Brain pericyte (primary cell): Measurements from ENCODE around the gene ARAP2.

Experiments
- DNase-seq: peaks from one replicate; pipeline ENCODE4 v3.0.0-alpha.2; 2012; ENCODE audit warnings: low read depth, low spot score

The ARAP2 gene, protein sequence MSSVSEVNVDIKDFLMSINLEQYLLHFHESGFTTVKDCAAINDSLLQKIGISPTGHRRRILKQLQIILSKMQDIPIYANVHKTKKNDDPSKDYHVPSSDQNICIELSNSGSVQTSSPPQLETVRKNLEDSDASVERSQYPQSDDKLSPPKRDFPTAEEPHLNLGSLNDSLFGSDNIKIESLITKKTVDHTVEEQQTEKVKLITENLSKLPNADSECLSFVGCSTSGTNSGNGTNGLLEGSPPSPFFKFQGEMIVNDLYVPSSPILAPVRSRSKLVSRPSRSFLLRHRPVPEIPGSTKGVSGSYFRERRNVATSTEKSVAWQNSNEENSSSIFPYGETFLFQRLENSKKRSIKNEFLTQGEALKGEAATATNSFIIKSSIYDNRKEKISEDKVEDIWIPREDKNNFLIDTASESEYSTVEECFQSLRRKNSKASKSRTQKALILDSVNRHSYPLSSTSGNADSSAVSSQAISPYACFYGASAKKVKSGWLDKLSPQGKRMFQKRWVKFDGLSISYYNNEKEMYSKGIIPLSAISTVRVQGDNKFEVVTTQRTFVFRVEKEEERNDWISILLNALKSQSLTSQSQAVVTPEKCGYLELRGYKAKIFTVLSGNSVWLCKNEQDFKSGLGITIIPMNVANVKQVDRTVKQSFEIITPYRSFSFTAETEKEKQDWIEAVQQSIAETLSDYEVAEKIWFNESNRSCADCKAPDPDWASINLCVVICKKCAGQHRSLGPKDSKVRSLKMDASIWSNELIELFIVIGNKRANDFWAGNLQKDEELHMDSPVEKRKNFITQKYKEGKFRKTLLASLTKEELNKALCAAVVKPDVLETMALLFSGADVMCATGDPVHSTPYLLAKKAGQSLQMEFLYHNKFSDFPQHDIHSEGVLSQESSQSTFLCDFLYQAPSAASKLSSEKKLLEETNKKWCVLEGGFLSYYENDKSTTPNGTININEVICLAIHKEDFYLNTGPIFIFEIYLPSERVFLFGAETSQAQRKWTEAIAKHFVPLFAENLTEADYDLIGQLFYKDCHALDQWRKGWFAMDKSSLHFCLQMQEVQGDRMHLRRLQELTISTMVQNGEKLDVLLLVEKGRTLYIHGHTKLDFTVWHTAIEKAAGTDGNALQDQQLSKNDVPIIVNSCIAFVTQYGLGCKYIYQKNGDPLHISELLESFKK (N-terminal part only)

DNA sequence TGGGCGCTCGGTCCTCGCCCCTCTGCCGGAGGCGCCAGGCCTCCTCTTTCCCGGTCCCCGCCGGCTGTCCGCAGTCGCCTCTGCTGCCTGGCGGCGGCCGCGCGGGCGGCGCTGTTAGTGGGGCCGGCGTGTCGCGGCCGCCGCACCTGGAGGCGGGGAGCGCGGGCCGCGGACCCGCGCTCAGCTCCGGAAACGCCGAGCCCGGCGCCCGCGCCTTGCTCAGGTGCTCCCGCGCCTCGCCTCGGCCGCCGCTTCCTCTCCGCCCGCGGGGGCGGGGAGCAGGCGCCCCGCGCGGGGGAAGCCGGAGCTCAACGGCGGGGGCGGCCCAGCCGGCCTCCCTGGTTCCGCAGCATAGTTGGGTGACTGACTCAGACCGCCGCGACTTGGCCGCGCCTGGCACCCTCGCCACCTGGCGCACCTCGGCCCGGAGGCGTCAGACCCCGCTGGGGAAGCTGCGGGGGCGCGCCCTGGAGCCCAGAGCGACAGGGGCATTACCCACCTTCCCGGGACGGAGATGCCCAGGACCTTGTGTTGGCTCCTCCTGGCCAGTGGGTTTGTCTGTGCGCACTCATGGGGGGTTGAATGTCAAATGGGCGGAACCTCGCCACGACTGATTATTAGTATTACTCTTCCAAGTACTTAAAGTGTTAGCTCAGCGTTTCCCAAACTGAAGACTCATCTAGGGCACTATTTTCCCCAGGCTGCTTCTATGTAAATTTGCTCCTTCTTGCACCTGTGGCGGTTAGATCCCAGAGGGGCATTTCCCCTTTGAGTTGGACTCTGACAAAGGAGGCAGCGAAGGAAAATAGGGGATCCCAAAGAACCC lies at the start of gene ARAP2:
Gene ARAP2 (minus strand): TSS at position 258 of the 826 bp plus-strand sequence. CDS start 15,028 bp downstream, outside the sequence.
- no peak for DNase-seq

DNA sequence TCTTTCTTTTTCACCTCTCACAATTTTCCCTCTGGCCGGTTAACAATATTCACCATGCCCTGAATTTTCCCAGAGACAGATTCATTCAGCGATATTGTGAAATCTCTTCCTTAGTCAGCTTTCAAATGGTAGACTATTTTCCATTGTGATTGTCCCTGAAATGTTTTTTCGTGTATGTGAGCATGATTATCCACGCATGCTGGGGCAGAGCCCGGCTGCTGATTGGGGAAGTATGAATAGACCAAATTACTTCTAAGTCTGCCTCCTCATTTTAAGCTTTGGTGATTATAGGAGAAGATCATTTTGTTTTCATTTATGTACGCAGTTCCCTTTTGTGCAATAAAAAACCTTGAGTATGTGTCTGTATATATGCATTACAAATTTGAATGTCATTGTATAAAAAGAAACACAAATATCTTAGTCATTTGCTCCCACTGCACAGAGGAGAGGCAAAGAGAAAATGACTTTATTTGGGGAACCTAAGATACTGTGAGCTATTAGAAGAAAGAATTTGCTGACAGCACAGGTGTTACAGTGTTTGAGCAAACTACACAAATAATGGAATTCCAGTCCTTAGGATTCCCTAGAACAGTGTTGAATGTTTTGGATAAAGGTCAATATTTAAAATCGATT lies 48.4 kb upstream of the ARAP2 start:
- no peak for DNase-seq

DNA sequence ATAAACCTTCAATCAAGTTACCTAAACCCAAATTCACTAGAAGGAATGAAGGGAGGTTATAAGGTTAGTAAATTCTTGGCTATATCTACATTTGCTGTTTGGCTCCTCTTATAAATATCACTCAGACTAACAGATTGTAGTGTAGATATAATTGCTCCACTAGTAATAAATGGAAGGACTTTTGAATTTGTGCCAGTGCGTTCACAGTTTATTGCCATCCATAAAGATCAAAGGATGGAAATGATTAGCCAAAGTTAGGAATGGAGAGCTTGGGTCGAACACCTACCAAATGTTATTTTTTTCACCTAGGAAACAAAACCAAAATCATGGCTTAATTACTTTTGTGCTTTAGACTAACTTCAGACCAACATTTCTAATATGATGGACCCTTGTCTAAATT lies 46.3 kb upstream of the ARAP2 start:
- DNase-seq: no peak

DNA sequence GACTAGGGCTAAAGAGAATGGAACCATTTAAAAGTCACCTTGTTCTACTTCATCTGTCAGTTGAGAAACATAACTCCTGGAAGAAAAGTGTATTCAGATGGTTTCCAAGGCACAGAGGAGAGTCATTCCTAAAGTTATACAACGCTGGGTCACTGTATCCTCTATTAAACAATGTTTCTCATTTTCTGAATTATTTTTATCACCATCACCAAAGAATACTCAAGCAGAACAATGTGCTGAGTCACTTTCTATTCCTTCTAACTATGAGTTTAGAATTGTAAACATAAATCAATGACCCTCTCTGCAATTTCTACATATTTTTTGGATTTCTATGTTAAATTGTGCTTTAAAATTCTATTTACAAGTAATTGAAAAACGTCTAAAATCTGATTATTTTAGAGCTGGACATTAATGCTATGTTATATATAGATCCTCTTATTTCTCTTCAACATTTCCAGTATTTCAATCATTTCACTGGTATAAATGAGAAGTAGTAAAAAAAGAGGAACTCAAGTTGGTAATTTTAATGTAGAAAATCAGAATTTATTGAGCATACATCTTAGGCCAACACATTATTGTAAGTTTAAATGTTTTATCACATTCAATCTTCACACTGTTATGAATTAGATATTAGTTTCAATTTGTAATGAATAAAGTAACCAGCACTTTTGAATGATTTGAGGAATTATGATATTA lies 44.6 kb upstream of the ARAP2 start:
- DNase-seq: no peak

DNA sequence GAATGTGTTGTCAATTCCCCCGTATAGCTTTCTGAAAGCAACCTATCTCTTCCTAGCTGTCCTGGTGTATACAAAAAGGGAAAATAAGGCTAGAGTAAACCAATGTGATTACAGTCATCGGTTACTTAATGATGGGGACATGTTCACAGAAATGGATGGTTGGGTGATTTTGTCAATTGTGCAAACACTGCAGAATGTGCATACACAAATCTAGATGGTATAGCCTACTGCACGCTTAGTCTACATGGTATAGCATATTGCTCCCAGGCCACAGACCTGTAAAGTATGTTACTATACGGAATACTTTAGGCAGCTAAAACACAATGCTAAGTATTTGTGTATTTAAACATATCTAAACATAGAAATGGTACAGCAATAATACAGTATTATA lies 42.2 kb upstream of the ARAP2 start:
- no peak for DNase-seq

DNA sequence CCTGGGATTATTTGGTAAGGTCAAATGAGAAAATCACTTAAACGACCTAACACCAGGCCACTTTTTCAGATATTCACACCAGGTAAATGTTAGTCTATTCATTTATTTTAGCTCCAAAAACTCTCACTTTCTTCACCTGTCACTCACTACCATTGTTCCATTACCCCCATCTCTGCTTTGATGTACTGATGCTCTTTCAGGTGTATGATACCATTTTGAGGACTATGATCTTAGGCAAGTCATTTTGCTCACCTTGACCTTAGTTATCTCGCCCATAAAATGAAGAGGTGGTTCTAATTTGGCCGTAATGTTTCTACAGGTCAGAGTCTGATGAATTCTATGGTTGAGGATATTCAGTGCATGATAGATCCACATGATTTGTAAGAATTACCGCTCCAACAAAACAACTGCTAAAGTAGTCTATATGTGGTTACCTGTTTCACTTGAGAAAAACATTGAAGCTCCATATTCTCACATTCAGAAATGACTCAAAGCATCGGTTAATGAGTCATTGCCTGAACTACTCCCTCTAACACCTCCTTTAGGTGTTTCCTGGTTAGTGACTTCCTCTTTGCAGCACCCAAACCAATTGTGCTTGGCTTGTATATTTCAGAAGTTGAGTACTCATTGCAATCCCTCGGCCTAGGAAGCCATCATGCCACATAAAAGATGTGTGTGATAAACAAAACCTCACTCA lies 41.6 kb upstream of the ARAP2 start:
- DNase-seq: no peak

DNA sequence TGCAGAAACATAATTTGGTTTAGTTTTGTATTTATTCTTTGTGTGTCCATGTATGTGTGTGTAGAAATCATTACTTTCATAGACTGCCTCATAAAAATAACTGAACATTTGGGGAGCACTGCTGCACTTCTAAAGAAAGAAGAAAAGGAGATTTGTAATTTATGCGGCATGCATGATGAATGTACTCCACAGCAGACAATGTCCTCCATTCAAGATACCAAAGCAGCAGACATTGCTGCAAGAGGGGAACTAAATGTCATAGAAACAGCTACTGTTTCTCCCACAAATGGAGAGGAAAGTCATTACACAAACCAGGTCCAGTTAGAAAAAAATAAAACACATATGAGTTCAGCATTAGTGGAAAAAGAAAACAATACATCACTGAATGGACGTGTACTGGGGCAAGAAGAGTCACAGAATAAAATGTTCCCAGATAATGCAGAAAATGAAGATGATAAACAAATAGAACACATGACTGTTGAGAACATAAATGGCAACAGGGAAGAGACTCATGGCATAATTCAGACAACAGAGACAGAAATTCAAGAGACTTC lies 39.7 kb upstream of the ARAP2 start:
- no peak for DNase-seq

DNA sequence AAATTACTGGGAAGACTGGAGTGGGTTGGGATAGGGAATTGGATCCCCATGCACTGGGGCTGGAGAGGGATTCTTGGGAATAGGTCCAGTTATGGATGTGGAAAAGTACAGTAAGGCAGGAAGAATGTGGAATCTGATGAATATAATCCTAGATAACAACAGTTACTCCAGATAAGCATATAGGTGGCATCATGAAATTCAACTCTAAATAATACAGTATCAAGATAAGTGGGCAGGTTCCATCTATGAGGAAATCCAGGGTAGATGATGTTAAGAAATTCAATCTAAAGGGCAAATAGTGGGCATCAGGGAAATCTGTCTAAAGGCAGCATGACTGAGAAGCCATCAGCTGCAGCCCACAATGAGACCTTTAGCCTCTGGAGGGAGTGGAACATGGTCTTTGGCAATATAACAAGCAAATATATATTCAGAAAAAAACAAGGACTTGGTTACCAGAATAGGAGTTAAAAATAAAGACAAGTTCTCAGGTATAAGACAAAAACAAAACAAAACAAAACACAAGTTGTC lies 38.3 kb upstream of the ARAP2 start:
- DNase-seq: no peak

DNA sequence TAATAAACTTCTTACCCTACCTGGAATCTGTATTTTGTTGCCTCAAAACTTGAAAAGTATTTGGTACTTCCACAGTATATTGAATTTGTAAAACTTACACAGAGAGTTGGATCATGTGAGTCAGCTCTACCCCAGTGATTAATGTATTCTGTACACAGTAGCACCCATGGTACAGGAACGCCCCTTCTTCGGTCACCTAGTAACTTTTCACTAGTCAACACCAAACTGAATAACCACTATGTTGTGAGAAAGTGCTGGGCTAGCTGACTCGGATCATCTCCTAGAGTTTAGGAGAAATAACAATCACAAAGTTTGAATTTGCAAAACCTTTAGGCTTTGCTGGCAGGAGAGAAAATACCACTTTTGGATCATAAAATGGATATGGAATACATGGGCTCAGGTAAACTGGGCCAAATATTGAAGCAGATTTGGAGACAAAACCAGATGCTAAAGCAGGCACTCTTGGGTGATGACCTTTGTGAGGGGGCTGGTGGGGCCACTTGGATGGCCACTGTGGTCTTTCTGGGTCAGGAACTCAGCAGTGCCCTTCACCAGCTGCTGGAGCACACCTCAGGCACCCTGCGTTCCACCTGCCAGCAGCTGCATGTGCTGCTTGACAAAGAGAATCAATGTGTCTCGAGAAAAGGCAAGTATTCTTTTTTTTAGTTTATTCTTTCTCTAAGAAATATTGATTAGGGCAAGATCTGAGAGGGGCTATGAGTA lies 37.2 kb upstream of the ARAP2 start, which contains the start of gene DTHD1:
Gene DTHD1 (plus strand): TSS at position 233 of the 723 bp plus-strand sequence. CDS start 143 bp downstream, at position 376.
- no peak for DNase-seq

DNA sequence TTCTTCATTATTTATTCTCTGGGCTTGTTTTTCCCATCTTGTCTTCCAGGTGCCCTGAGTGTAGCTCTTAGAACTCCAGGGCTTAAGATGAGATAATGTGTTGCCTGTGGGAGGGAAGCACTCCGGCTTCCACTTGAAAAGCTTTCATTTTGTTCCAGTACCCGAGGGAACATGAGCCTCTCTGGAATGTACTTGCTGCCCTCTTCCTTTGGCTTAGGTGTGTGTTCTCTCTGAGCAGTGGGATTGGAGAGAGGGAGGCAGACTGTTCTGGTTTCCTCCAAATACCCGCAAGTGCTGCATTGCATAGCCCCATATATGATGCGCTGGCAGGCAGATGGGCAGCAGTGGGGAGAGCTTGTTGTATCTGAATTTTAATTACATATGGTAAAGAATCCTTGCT lies 36.2 kb upstream of the ARAP2 start:
- no peak for DNase-seq

DNA sequence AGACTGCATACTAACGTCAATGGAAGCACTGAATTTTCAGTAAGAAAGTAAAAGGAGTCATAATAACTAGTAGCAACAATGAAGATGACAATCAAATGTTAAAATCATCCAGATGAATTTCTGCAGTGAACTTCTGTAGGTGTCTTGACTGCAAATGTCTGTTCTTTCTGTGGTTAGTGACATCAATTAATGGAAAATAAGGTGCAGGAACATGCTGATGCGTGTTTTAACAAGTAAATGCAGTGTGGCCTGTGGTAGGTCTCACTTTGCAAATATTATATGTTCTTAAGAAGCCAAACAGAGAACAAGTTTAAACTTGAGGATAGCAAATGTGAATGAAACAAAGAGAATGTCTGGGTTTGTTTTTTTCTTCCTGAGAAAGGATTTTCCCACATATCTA lies 34.5 kb upstream of the ARAP2 start:
- DNase-seq: no peak

DNA sequence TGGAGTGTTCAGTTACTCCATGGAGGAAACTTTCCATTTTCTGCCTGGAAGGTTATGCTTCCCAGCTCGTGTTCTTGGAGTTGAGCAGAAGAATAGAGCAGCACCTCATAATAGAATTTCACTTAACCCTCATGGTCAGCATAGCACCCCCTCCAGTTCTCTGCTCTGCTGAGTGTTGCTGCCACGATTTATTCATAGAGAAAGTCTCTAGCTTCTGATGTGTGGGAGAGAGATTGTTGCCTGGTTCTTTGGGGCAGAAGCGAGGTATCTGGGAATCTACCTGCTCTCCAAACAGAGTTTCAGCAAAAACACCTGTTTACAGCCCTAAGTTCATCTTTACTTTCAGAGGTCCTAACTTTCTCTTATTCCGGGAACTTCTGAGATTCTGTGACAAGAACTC lies 33.2 kb upstream of the ARAP2 start:
- DNase-seq: no peak

DNA sequence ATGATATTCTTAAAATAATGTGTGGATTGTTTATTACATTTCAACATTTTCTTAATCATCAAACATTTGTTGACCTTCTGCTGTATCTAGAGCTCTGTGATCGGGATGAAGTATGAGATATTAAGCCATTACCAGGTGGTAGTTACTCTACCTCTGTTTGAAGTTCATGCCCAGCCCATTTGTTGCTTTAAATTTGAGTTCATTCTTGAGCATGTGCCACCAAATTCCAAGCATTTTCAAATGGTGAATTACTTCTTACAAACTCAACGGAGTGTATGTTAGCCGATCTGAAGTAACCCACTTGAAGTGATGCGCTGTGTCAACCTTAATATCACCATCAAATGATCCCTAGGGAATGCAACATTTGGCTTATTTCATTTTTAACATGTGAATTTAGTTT lies 29.8 kb upstream of the ARAP2 start:
- DNase-seq: no peak

DNA sequence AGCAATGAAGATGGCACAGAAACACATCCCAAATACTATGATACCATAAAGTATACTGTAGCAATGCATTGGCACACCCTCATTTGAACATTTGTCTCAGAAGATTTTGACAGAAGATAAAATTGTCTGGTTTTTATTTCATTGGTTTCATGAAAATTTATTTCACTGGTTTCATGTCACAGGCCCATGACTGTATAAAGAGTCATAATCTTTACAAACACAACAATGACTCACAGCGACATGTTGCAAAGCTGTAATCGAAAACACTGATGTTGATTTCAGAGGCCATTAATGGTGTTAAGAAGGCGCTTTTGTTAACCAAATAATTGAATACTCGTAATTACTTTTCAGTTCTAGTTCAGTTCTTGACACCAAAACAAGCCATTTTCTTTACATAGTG lies 29.0 kb upstream of the ARAP2 start:
- DNase-seq: no peak

DNA sequence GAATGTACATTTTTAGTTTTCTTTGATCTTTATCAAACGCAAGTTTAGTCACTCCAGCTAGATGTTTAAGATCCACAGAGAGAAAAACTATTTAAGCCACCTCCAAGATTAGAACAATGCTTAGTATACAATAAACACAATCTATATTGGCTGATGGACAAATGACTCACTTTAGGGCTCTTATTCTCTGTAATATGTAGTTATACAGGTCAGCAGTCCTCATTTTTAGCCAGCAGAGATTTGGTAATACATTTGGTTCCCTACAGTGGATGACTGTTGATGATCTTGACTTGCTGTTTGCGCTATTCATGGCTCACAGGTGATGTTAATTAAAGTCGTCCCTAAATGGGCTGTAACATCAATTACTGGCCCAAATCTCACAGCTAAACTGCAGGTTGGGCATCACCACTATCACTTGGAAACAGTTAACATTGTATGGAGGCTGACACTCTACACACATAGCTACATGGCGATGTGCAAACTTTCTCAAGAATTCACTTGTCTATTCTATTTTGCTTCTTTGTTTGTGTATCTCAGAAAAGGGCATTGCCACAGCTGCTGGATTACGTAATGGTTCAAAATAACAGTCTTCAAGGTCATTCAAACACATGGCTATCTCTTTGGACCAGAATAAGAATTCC lies 25.3 kb upstream of the ARAP2 start:
- DNase-seq: no peak

DNA sequence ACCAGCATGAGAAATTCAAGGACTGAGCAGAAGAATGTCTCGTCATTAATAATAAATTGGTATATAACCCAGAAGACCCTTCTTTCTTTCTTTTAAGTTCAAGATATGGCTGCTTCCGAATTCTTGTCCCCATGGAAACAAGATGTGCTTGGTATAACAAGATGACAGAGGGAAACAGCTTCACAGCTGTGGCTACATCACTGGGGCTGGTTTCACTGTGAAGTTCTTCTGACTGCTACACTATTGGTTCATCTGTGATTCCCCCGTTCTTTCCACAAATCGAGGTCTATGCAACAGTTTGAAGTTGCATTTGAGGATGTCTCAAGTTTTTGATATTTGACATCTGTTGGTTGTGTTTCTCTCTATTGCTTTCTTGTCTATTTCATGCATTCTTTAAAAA lies 24.8 kb upstream of the ARAP2 start:
- DNase-seq: no peak

DNA sequence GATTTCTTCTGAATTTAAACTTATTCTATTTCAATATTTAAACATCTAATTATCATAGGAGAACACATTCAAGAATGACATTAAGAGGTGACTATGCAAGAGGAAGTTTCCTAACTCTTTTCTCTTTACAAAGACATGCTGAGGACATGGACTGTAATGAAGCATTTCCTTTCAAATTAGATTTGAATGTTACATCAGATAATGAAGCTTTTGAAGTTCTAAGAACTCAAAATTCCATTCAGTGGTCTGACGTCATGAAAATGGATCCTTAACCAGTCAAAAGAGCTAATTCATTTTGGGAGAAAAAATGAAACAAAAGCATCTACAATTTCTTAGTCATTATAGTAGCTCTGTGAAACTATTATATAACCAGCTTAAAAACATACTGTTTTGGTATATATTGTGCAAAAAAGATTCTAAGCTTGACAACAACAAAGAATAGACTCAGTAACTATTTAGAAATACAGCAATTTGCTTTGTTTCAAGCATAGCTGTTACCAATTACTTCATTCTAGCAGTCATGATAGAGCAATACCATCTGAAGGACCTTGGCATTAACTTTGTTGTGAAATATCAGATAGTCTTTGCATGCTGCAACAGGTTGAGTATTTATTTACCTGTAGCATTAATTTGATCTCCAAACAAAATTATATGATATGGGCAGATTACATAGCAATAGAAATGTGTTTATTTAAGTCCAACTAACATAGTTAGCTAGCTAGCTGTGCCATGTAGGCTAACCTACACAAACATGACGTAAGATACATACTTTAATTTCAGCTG lies 23.4 kb upstream of the ARAP2 start:
- DNase-seq: no peak
